ENCODE data around the gene KCNJ15. TPM values are rescaled to one million over a fixed set of nuclear protein-coding genes. Genes with fewer than 3 reads are reported as not detected.

The KCNJ15 gene
- total RNA-seq, 1 experiment from 2014 or later, result not detected

DNA sequence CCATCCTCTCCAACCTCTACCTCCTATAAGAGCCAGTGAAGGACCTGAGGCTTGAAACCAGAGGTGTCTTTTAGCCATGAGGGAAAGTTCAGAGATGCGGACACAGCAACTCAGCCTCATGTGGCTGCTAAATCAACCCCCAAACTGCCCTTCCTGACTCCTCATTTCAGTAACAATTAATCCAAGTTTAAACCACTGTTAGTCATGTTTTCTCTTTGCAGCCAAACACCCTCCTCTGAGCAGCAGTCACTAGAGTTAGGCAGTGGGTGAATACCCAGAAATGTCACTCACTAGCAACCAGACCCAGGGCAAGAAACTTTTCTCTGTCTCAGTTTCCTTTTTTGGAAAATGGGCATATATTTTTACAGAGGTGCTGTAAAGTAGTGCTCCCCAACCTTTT is 71.2 kb downstream of the KCNJ15 start:
- RAD21 ChIA-PET (ENCODE audit: low non-redundant PET in 1 of 2, low total read pairs in 2 of 2, uncharacterized antibody in 2 of 2, unreplicated experiment in 2 of 2), result no interaction called here
- Histone ChIP-seq H3K27ac (ENCODE audit: low read depth, low read length) (no peak overlapping the region), H3K36me3 (ENCODE audit: control insufficient read depth in 1 of 2, insufficient read depth in 2 of 2, low read length in 2 of 2) (no peaks in the 10 kb centered on the region), H3K4me3 (replicated peaks in 1 of 2; ENCODE audit: low read depth in 1 of 2, low read length in 2 of 2) (no peak overlapping the region), H4K20me1 (ENCODE audit: insufficient read depth) (no peaks in the 10 kb centered on the region), H3K4me2 (ENCODE audit: low read length) (no peak overlapping the region), H2AFZ (ENCODE audit: low read depth, low read length, poor library complexity, severe bottlenecking) (no peak overlapping the region), H3K27me3 (ENCODE audit: insufficient read depth, low read length) (no peaks in the 10 kb centered on the region), H3K9me2 (ENCODE audit: insufficient read depth) (no peaks in the 10 kb centered on the region), H3K9me3 (ENCODE audit: control insufficient read depth in 1 of 2, insufficient read depth in 1 of 2, low read depth in 1 of 2, low read length in 2 of 2) (peaks cover 0 to 2% of the 10 kb centered on the region in 2 experiments; a peak in 1 of 4 replicates), H3K4me1 (ENCODE audit: control insufficient read depth in 1 of 2, insufficient read depth in 2 of 2, low read length in 2 of 2) (no peaks in the 10 kb centered on the region), H3K79me2 (ENCODE audit: insufficient read depth, low read length) (no peaks in the 10 kb centered on the region), H3K9ac (ENCODE audit: low read length) (no peak overlapping the region)
- intact Hi-C loops (cut with micrococcal nuclease), result no loop called here
- POLR2A ChIA-PET, result no interaction called here
- BruUV-seq (replicated peaks), result no TSS peak
- TF ChIP-seq EZH2 (IDR thresholded peaks at IDR 0.05) (no peak), ZFX (IDR thresholded peaks at IDR 0.05) (no peak), POLR2AphosphoS5 (IDR thresholded peaks at IDR 0.05; ENCODE audit: low read depth, low read length) (no peak), FOSL1 (IDR thresholded peaks at IDR 0.05; ENCODE audit: low read depth) (no peak), ELF1 (IDR thresholded peaks at IDR 0.05; ENCODE audit: borderline replicate concordance, low read depth) (no peak)
- TF ChIP-seq, protein P1, sequence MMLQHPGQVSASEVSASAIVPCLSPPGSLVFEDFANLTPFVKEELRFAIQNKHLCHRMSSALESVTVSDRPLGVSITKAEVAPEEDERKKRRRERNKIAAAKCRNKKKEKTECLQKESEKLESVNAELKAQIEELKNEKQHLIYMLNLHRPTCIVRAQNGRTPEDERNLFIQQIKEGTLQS (IDR thresholded peaks at IDR 0.05), result no peak
- TF ChIP-seq, protein P2, sequence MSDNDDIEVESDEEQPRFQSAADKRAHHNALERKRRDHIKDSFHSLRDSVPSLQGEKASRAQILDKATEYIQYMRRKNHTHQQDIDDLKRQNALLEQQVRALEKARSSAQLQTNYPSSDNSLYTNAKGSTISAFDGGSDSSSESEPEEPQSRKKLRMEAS (IDR thresholded peaks at IDR 0.05), result no peak
- DNase-seq (ENCODE audit: low read depth, low spot score) (no peak), ATAC-seq (no peak)
- CTCF ChIA-PET, result no interaction called here

GRCh38 chr21:38329162-38329561 is 72.4 kb downstream of the KCNJ15 start:
- no peak overlapping the region for H3K4me2 ChIP-seq (ENCODE audit: low read length)
- H3K79me2 ChIP-seq (ENCODE audit: insufficient read depth, low read length), result no peaks in the 10 kb centered on the region
- no peaks in the 10 kb centered on the region for H4K20me1 ChIP-seq (ENCODE audit: insufficient read depth)
- H3K27ac ChIP-seq (ENCODE audit: low read depth, low read length), result no peak overlapping the region
- ATAC-seq (no peak), DNase-seq (ENCODE audit: low read depth, low spot score) (no peak)
- RAD21 ChIA-PET (ENCODE audit: low non-redundant PET in 1 of 2, low total read pairs in 2 of 2, uncharacterized antibody in 2 of 2, unreplicated experiment in 2 of 2), result no interaction called here
- H3K27me3 ChIP-seq (ENCODE audit: insufficient read depth, low read length), result no peaks in the 10 kb centered on the region
- H2AFZ ChIP-seq (ENCODE audit: low read depth, low read length, poor library complexity, severe bottlenecking), result no peak overlapping the region
- TF ChIP-seq CEBPB (IDR thresholded peaks at IDR 0.05; ENCODE audit: low read depth), result no peak
- TF ChIP-seq ZNF274 (IDR thresholded peaks at IDR 0.05; ENCODE audit: low read depth, low read length), result no peak
- no peak for TF ChIP-seq EGR1 (IDR thresholded peaks at IDR 0.05; ENCODE audit: low read depth)
- no peak for TF ChIP-seq TCF7L2 (IDR thresholded peaks at IDR 0.05; ENCODE audit: borderline replicate concordance, extremely low read depth, insufficient read depth, insufficient read length)
- no peak for TF ChIP-seq JUND (IDR thresholded peaks at IDR 0.05)
- TF ChIP-seq, protein P3, sequence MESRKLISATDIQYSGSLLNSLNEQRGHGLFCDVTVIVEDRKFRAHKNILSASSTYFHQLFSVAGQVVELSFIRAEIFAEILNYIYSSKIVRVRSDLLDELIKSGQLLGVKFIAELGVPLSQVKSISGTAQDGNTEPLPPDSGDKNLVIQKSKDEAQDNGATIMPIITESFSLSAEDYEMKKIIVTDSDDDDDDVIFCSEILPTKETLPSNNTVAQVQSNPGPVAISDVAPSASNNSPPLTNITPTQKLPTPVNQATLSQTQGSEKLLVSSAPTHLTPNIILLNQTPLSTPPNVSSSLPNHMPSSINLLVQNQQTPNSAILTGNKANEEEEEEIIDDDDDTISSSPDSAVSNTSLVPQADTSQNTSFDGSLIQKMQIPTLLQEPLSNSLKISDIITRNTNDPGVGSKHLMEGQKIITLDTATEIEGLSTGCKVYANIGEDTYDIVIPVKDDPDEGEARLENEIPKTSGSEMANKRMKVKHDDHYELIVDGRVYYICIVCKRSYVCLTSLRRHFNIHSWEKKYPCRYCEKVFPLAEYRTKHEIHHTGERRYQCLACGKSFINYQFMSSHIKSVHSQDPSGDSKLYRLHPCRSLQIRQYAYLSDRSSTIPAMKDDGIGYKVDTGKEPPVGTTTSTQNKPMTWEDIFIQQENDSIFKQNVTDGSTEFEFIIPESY (IDR thresholded peaks at IDR 0.05; ENCODE audit: extremely low read depth, insufficient replicate concordance, low read length), result no peak
- no peaks in the 10 kb centered on the region for H3K9me2 ChIP-seq (ENCODE audit: insufficient read depth)
- H3K9me3 ChIP-seq (ENCODE audit: control insufficient read depth in 1 of 2, insufficient read depth in 1 of 2, low read depth in 1 of 2, low read length in 2 of 2), result peaks cover 0 to 2% of the 10 kb centered on the region in 2 experiments; a peak in 1 of 4 replicates
- H3K9ac ChIP-seq (ENCODE audit: low read length), result no peak overlapping the region
- POLR2A ChIA-PET, result no interaction called here
- no TSS peak for BruUV-seq (replicated peaks)
- intact Hi-C loops (cut with micrococcal nuclease), result no loop called here
- H3K36me3 ChIP-seq (ENCODE audit: control insufficient read depth in 1 of 2, insufficient read depth in 2 of 2, low read length in 2 of 2), result no peaks in the 10 kb centered on the region
- CTCF ChIA-PET, result no interaction called here
- H3K4me3 ChIP-seq (replicated peaks in 1 of 2; ENCODE audit: low read depth in 1 of 2, low read length in 2 of 2), result no peak overlapping the region
- H3K4me1 ChIP-seq (ENCODE audit: control insufficient read depth in 1 of 2, insufficient read depth in 2 of 2, low read length in 2 of 2), result no peaks in the 10 kb centered on the region

Measured in HCT116 (cell line).